ENCODE measurements around the gene TCF4. TPM values are rescaled to one million over a fixed set of nuclear protein-coding genes. Genes with fewer than 3 reads are reported as not detected.

The TCF4 gene
- total RNA-seq, 1 donor from 2014 or later = 344 TPM

GRCh38 chr18:55398858-55399257 is 189.1 kb downstream of the TCF4 start:
- no peak for DNase-seq (ENCODE audit: extremely low read depth, low read depth, low spot score)

GRCh38 chr18:55396979-55397378 is 191.0 kb downstream of the TCF4 start:
- DNase-seq (ENCODE audit: extremely low read depth, low read depth, low spot score) = no peak

DNA sequence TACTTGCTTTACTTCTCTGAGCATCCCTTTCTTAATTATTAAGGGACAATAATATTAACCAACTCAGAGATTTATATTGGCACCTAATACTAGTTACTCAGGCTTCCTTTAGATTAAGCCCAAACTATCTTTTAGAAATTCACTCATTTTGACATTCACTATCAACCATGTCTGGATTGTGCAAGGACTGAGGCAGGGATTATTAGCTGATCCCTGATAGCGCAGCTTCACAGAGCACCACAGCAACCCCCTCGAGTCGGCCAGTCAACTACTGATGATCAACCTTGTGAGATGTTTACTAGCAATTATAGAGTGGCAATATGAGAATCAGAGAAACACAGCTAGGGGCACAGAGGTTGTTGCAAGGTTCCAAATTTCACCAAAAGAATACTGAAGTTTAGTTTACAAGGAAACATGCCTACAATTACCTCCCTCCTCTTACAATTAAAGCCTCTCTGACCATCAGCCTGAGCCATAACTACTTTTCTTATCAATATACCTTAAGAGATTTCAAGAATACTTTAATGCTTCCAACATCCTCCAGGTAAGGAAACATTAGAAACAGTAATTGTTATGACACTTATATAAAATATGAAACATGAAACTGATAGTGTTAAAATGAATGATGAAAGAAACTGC is 191.6 kb downstream of the TCF4 start:
- no peak for DNase-seq (ENCODE audit: extremely low read depth, low read depth, low spot score)

DNA sequence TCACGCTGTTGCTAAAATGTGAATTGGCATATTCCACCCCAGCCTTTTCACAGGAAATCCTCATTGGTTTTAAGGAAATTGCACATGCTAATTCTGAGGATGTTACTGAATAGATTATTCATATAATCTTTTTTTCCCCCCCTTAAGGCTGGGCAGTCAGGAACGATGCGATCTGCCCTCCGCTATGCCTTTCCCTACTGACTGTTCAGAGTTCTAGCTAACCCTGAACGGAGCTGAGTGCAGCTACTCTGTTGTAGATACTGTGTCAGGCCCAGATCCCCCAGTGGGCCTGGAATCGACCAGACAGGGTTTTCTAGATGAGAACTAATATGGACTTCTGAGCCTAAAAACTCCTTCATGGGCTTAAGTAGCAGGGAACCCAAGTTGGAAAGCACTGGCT is 192.2 kb downstream of the TCF4 start:
- DNase-seq (ENCODE audit: extremely low read depth, low read depth, low spot score) = no peak

DNA sequence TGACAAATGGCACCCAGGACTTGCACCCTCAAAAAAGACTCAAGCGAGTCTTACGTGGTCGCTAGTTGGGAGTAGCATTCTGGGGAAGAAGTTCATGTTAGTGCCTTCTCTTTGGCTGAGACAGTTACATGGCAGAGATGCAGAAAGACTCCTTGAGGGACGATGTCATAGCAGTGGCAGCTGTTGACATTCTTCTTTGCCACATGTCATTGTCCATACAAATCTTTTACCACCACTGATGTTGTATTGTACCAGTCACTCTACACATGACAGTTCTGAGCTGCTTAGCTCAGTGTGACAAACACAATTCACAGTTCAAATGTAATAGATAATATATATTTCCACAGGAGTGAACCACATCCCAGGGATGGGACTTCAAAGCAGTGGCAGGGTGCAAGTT is 197.1 kb downstream of the TCF4 start:
- DNase-seq (ENCODE audit: extremely low read depth, low read depth, low spot score) = no peak

DNA sequence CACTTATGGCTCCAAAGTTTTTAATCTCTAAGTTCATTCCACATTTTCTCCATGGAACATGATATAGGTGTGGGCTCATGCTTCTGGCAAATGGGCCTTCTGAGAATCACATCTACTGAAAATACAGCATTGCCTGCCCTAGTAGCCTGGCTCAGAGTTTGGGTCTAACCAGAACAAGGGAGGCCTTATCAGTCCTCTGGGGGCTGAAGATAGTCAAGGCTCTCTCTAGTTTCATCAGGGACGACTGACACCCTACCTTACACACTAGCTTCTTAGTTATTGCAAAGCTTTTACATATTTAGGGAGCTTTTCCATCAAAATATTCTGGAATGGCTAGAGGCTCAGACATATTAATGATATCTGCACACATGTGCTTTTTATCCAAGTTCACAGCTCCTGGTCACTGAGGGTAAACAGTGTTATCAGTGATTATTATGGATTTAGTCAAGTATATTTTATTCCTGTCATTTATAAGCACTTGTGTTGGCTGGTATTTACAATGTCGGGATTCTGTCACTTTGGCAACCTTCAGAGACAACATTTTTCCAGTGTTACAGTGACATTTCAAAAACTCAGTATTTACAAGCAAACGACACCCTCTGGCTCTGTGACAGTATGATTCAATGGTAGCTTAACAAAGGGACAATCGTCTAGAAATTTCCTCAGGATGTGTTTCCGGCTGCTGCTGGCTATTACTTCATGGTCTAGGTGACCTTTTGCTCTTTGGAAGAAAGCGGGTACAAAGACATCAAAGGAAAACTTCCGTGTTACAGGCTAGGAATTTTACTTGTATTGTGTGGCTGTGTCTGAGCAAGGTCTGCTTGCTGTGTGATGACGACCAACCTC is 200.6 kb downstream of the TCF4 start:
- peak; percentile 81 for DNase-seq (ENCODE audit: extremely low read depth, low read depth, low spot score)

- no peak for DNase-seq (ENCODE audit: extremely low read depth, low read depth, low spot score)
Measured at GRCh38 chr18:55386545-55386944, 201.4 kb downstream of the TCF4 start.

- no peak for DNase-seq (ENCODE audit: extremely low read depth, low read depth, low spot score)
Measured at GRCh38 chr18:55385770-55386169, 202.2 kb downstream of the TCF4 start.

DNA sequence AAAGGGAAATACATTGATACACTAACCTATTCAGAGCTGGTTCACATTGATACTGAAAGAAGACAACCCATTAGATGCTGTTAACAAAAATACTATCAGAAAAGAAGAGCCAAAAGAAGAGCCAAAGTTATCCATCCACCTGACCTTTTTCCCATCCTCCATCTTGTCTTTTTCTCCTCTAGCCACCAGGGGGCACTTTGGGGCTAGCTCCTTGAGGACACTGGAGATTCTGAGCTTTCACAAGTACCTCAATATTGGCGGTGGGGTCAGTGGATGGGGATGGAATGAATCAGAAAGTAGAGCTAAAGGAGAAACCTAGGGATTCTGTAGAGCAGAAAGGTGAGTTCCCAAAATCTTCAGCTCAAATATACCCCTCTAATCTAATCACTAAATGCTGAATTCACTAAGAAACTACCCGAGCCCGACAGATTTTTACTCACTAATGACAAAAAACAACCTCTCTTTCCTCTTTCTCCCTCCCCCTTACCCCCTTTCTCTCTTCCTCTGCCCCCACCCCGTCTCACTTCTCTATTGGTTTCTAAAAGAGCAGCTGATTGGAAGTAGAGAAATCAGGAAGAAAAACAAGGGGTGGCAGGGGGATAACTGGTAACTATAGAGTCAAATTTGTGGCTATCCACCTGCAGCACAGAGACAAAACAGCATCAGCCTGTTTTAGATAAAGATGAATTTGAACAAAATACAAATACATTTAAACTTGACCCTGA is 203.3 kb downstream of the TCF4 start:
- DNase-seq (ENCODE audit: extremely low read depth, low read depth, low spot score) = no peak

- DNase-seq (ENCODE audit: extremely low read depth, low read depth, low spot score) = no peak
Measured at GRCh38 chr18:55384115-55384514, 203.9 kb downstream of the TCF4 start.

GRCh38 chr18:55382277-55382805 is 205.7 kb downstream of the TCF4 start:
- DNase-seq (ENCODE audit: extremely low read depth, low read depth, low spot score) = no peak

DNA sequence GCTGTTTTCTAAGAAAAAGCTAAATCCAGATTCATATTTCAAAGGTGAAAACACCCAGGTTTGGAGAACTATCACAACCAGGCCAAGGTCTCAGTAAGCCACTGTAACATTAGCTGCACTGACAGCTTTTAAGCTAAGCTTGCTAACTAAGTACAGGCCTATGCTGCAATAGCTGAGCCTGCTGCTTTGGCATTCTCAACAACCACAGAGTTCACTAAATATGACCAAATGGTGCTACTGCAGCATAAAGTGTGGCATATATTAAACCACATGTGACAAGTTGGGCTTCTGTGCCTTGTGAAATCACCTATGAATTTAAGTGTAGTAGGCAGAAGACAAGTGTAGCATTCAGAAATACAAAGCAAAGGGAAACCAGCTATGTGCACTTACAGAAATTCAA is 206.7 kb downstream of the TCF4 start:
- DNase-seq (ENCODE audit: extremely low read depth, low read depth, low spot score) = no peak

- no peak for DNase-seq (ENCODE audit: extremely low read depth, low read depth, low spot score)
Measured at GRCh38 chr18:55380589-55380988, 207.4 kb downstream of the TCF4 start.

DNA sequence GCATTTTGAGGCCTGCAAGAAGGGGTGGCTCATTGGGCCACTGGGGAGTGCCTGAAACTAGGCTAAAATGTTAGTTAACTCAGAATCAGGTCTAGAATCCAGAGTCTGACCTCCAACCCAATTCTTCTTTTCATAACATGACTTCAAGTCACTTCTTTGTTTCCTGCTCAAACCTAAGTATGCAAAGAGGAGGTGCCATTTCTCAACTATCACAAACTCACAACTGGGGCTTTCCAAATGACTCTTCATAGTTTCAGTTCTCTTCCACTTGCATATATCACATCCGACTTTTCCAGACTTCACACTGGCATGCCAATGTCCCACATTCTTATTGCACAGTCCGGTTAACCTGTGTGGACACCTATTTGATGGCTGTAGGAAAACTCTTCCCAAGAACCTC is 211.6 kb downstream of the TCF4 start:
- no peak for DNase-seq (ENCODE audit: extremely low read depth, low read depth, low spot score)

GRCh38 chr18:55375930-55376329 is 212.1 kb downstream of the TCF4 start:
- no peak for DNase-seq (ENCODE audit: extremely low read depth, low read depth, low spot score)

DNA sequence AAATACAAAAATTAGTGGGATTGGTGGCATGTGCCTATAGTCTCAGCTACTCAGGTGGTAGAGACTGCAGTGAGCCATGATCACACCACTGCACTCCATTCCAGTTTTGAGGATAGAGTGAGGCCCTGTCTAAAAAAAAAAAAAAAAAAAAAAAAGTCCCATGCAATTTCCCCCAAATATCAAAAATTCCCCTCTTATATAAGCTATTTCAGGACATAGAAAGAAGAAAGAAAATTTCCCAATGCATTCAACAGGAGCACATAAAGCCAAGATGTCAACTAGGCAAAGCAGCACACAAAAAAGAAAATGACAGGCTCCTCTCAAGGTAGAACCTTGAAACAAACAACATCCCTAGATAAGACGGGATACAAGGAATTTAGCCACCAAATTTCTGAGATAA is 213.3 kb downstream of the TCF4 start:
- DNase-seq (ENCODE audit: extremely low read depth, low read depth, low spot score) = no peak

- no peak for DNase-seq (ENCODE audit: extremely low read depth, low read depth, low spot score)
Measured at GRCh38 chr18:55372209-55372608, 215.8 kb downstream of the TCF4 start.

DNA sequence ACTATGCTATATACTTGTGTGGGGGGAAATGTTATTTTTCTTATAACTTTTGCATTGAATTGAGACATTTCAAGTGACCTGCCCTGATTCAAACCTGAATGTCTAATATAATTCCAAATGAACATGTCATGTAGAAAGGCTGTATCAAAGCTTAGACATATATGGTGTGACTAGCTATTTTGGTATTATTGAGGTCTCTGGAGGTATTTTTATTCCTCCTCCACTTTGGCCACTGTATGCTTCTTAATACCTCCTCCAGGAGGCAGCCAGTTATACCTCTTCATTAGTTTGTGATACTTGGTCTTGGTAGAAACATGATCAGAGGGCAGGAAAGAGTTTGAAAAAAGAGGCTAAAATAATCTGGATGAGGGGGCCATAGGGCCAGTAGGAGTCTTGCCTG is 217.1 kb downstream of the TCF4 start:
- DNase-seq (ENCODE audit: extremely low read depth, low read depth, low spot score) = no peak

GRCh38 chr18:55369346-55369745 is 218.6 kb downstream of the TCF4 start:
- DNase-seq (ENCODE audit: extremely low read depth, low read depth, low spot score) = no peak

DNA sequence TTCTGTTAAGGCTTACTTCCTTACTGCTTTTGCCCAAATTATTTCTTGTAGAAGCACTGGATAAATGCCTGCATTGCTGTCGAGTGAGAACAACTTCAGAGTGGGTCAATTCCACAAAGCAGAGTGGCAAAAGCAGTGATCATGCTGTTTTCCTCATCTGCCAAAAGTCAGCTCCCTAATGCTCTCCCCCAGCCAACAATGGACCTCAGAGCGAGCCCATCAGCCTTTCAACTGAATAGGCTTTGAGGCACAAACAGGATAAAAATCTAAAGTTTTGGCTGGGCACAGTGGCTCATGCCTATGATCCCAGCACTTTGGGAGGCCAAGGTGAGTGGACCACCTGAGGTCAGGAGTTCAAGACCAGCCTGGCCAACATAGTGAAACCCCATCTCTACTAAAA is 222.7 kb downstream of the TCF4 start:
- no peak for DNase-seq (ENCODE audit: extremely low read depth, low read depth, low spot score)

DNA sequence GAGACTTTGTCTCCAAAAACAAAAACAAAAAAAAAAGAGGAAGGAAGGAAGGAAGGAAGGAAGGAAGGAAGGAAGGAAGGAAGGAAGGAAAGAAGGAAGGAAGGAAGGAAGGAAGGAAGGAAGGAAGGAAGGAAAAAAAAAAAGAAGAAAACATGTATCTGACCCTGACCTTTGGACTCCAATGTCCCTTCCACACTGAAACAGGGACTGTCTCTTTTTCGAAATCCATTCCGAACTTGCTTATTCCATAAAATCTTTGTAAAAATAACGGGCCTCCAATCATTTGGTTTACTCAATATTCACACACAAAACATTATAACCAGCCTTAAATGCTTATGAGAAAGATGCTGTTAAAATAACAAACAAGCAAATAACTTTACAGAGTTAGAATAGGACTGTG is 225.7 kb downstream of the TCF4 start:
- DNase-seq (ENCODE audit: extremely low read depth, low read depth, low spot score) = no peak

Data from glomerular endothelial cell (primary cell).